Tibial nerve (tissue), 3 donors: ENCODE measurements around the gene QKI.

Source experiments
- CTCF ChIP-seq, 5 experiments: fragments of 200-600 bp in 3 of 5; fragments of 450-650 bp in 2 of 5; sonication (generic) in 3 of 5; IDR thresholded peaks; one replicate each; pipeline ENCODE4 v1.5.1; 2016 to 2019; ENCODE audit warnings: antibody characterized with exemption in 5 of 5, mild to moderate bottlenecking in 3 of 5, moderate library complexity in 2 of 5
- POLR2A ChIP-seq, 2 donors: fragments of 450-650 bp; IDR thresholded peaks; one replicate each; pipeline ENCODE4 v1.6.1; 2017; ENCODE audit warnings: antibody characterized with exemption in 2 of 2, mild to moderate bottlenecking in 2 of 2, moderate library complexity in 2 of 2

GRCh38 chr6:163625265-163625664 is 210.7 kb downstream of the QKI start:
- TF ChIP-seq CTCF (IDR thresholded peaks at IDR 0.05) (no peak), POLR2A (IDR thresholded peaks at IDR 0.05) (no peak)
